Suprapubic skin (tissue), 4 donors: ENCODE data around the gene CAMK2D. TPM values are rescaled to one million over a fixed set of nuclear protein-coding genes. Genes with fewer than 3 reads are reported as not detected.

Experiments
- DNase-seq, 2 donors: peaks; one replicate each; pipeline ENCODE4 v3.0.0-alpha.2; 2019; ENCODE audit warnings: low spot score in 2 of 2
- H3K27ac ChIP-seq: fragments of 200-600 bp; sonication (generic); one replicate; pipeline ENCODE4 v1.5.1; 2019
- H3K27me3 ChIP-seq: fragments of 200-600 bp; sonication (generic); one replicate; pipeline ENCODE4 v1.5.1; 2019
- H3K36me3 ChIP-seq: fragments of 200-600 bp; sonication (generic); one replicate; pipeline ENCODE4 v1.5.1; 2019
- H3K4me1 ChIP-seq: fragments of 200-600 bp; sonication (generic); one replicate; pipeline ENCODE4 v1.5.1; 2019
- H3K4me3 ChIP-seq: fragments of 200-600 bp; sonication (generic); one replicate; pipeline ENCODE4 v1.5.1; 2019; ENCODE audit warnings: mild to moderate bottlenecking
- H3K9me3 ChIP-seq: fragments of 200-600 bp; sonication (generic); one replicate; pipeline ENCODE4 v1.5.1; 2019
- CTCF ChIP-seq, 2 donors: fragments of 200-600 bp in 1 of 2; fragments of 450-650 bp in 1 of 2; sonication (generic) in 1 of 2; IDR thresholded peaks; one replicate each; pipeline ENCODE4 v1.5.1; 2016 to 2019; ENCODE audit warnings: antibody characterized with exemption in 2 of 2, mild to moderate bottlenecking in 1 of 2, moderate library complexity in 1 of 2
- EP300 ChIP-seq: sonication (generic); formaldehyde crosslinking; IDR thresholded peaks from one replicate; pipeline ENCODE4 v1.6.1; 2017; ENCODE audit warnings: antibody characterized with exemption
- POLR2A ChIP-seq, 2 donors: fragments of 450-650 bp; IDR thresholded peaks; one replicate each; pipeline ENCODE4 v1.6.1; 2017; ENCODE audit warnings: antibody characterized with exemption in 2 of 2, mild to moderate bottlenecking in 2 of 2, moderate library complexity in 2 of 2
- POLR2AphosphoS5 ChIP-seq, 3 donors: sonication (generic); formaldehyde crosslinking; IDR thresholded peaks; one replicate each; pipeline ENCODE4 v1.6.1; 2017; ENCODE audit warnings: antibody characterized with exemption in 3 of 3
- WGBS: methylation state at CpG from one replicate; pipeline ENCODE4 v1.1.5; 2018; 5-methylcytosine and 5-hydroxymethylcytosine counted together
- total RNA-seq, 4 donors: library from RNA; depleted of rRNA; stranded (reverse); fragments of >200 nt; gene quantifications; one replicate each; pipeline ENCODE4 v1.1.0, GENCODE V29; 2016

The CAMK2D gene
- total RNA-seq, 4 donors from 2014 or later: 21.5 to 38.2 (median 30.5) TPM

GRCh38 chr4:113450295-113451080 is 311.1 kb downstream of the CAMK2D start:
- Histone ChIP-seq H3K4me1 (peaks cover 44% of the 10 kb centered on the region), H3K9me3 (no peaks in the 10 kb centered on the region)

GRCh38 chr4:113449410-113449974 is 312.0 kb downstream of the CAMK2D start:
- WGBS: 65% methylated on average over 1 of the region's 1 CpG
- H3K27ac ChIP-seq: peak overlapping the region; percentile 67
- TF ChIP-seq EP300 (no peak), POLR2AphosphoS5 (IDR thresholded peaks at IDR 0.05) (no peak), CTCF (IDR thresholded peaks at IDR 0.05) (no peak), POLR2A (IDR thresholded peaks at IDR 0.05) (no peak)
- no peaks in the 10 kb centered on the region for H3K9me3 ChIP-seq
- no peak overlapping the region for H3K4me3 ChIP-seq
- no peaks in the 10 kb centered on the region for H3K36me3 ChIP-seq
- peaks cover 54% of the 10 kb centered on the region for H3K4me1 ChIP-seq
- no peaks in the 10 kb centered on the region for H3K27me3 ChIP-seq
- DNase-seq: no peak

More at GRCh38 chr4:113450295-113451080, 311.1 kb downstream of the CAMK2D start:
- Histone ChIP-seq H3K36me3 (peaks cover 2% of the 10 kb centered on the region), H3K4me3 (no peak overlapping the region), H3K27me3 (no peaks in the 10 kb centered on the region), H3K27ac (no peak overlapping the region)
- no peak for DNase-seq
- WGBS: 94% methylated on average over 5 of the region's 5 CpGs
- no peak for TF ChIP-seq CTCF (IDR thresholded peaks at IDR 0.05)
- no peak for TF ChIP-seq POLR2AphosphoS5 (IDR thresholded peaks at IDR 0.05)
- TF ChIP-seq POLR2A (IDR thresholded peaks at IDR 0.05): no peak
- no peak for TF ChIP-seq EP300

GRCh38 chr4:113447769-113448168 is 313.8 kb downstream of the CAMK2D start:
- H3K27me3 ChIP-seq: no peaks in the 10 kb centered on the region
- TF ChIP-seq POLR2AphosphoS5 (IDR thresholded peaks at IDR 0.05): no peak
- no peak for TF ChIP-seq CTCF (IDR thresholded peaks at IDR 0.05)
- TF ChIP-seq EP300: no peak
- no peak for TF ChIP-seq POLR2A (IDR thresholded peaks at IDR 0.05)
- H3K4me1 ChIP-seq: peaks cover 60% of the 10 kb centered on the region
- no peaks in the 10 kb centered on the region for H3K36me3 ChIP-seq
- 47% methylated on average over 4 of the region's 4 CpGs for WGBS
- H3K9me3 ChIP-seq: no peaks in the 10 kb centered on the region
- no peak for DNase-seq
- H3K27ac ChIP-seq: peak overlapping the region; percentile 19
- H3K4me3 ChIP-seq: no peak overlapping the region

- Histone ChIP-seq H3K4me1 (peaks cover 60% of the 10 kb centered on the region), H3K27ac (peak overlapping the region; percentile 19), H3K9me3 (no peaks in the 10 kb centered on the region), H3K27me3 (no peaks in the 10 kb centered on the region), H3K4me3 (no peak overlapping the region), H3K36me3 (no peaks in the 10 kb centered on the region)
- WGBS: 90% methylated on average over 3 of the region's 3 CpGs
- no peak for TF ChIP-seq POLR2AphosphoS5 (IDR thresholded peaks at IDR 0.05)
- TF ChIP-seq EP300: no peak
- no peak for TF ChIP-seq CTCF (IDR thresholded peaks at IDR 0.05)
- no peak for TF ChIP-seq POLR2A (IDR thresholded peaks at IDR 0.05)
- DNase-seq: no peak
Measured at GRCh38 chr4:113447061-113447460, 314.5 kb downstream of the CAMK2D start.

- peaks cover 60% of the 10 kb centered on the region for H3K4me1 ChIP-seq
- no peaks in the 10 kb centered on the region for H3K36me3 ChIP-seq
- H3K9me3 ChIP-seq: no peaks in the 10 kb centered on the region
- H3K27me3 ChIP-seq: no peaks in the 10 kb centered on the region
- no peak for DNase-seq
- TF ChIP-seq EP300: no peak
- no peak for TF ChIP-seq POLR2A (IDR thresholded peaks at IDR 0.05)
- TF ChIP-seq POLR2AphosphoS5 (IDR thresholded peaks at IDR 0.05): no peak
- no peak for TF ChIP-seq CTCF (IDR thresholded peaks at IDR 0.05)
- H3K4me3 ChIP-seq: no peak overlapping the region
- WGBS: 71% methylated on average over 4 of the region's 4 CpGs
- H3K27ac ChIP-seq: peak overlapping the region; percentile 76
Measured at GRCh38 chr4:113446019-113446418, 315.5 kb downstream of the CAMK2D start.
